PC-3 (cell line): ENCODE results near the gene KLK1.

Experiments used
- CTCF ChIP-seq: fragments of 300-600 bp; sonication (generic); conservative IDR thresholded peaks from 2 replicates; pipeline ENCODE4 v1.5.1; 2017; ENCODE audit warnings: antibody characterized with exemption, low read depth, mild to moderate bottlenecking, low read length
- EZH2 ChIP-seq: fragments of 300-600 bp; sonication (generic); IDR thresholded peaks from one replicate; pipeline ENCODE4 v1.6.1; 2017; ENCODE audit warnings: antibody characterized with exemption, mild to moderate bottlenecking, low read length; ENCODE audit not compliant: unreplicated experiment

GRCh38 chr19:50861010-50861409 lies 37.4 kb upstream of the KLK1 start:
- TF ChIP-seq CTCF (no peak), EZH2 (no peak)
